ENCODE measurements around the gene SNX13. TPM values are rescaled to one million over a fixed set of nuclear protein-coding genes. Genes with fewer than 3 reads are reported as not detected.
"Not testable (repeated sequence)": the region's sequence is repeated elsewhere in the genome, so short reads cannot be mapped to it uniquely, and the experiment has no call there.

The SNX13 gene
- total RNA-seq, 2 donors from 2014 or later, result 32.2 to 34.2 TPM

- peaks cover 21 to 44% of the 10 kb centered on the region in 2 donors for H3K4me1 Mint-ChIP-seq (ENCODE audit: low read depth in 2 of 2)
- no peaks in the 10 kb centered on the region for H3K27me3 Mint-ChIP-seq
- DNase-seq (ENCODE audit: low spot score), result no peak
- H3K27ac Mint-ChIP-seq, result no peak overlapping the region
- H3K9me3 Mint-ChIP-seq, result peaks cover 4% of the 10 kb centered on the region
- ATAC-seq, result no peak
- no peak overlapping the region for H3K4me3 Mint-ChIP-seq
- H3K36me3 Mint-ChIP-seq, result peaks cover 34% of the 10 kb centered on the region
These were observed 95.1 kb downstream of the SNX13 start for GRCh38 chr7:17845197-17845547.

GRCh38 chr7:17844514-17845196 is 95.6 kb downstream of the SNX13 start:
- DNase-seq (ENCODE audit: low spot score) (no peak), ATAC-seq (no peak)
- H3K9me3 Mint-ChIP-seq, result peaks cover 4% of the 10 kb centered on the region
- H3K27me3 Mint-ChIP-seq, result no peaks in the 10 kb centered on the region
- peaks cover 36% of the 10 kb centered on the region for H3K36me3 Mint-ChIP-seq
- H3K27ac Mint-ChIP-seq, result no peak overlapping the region
- H3K4me1 Mint-ChIP-seq (ENCODE audit: low read depth in 2 of 2), result peaks cover 21 to 43% of the 10 kb centered on the region in 2 donors
- no peak overlapping the region for H3K4me3 Mint-ChIP-seq

- Mint-ChIP-seq H3K36me3 (peaks cover 33% of the 10 kb centered on the region), H3K27me3 (no peaks in the 10 kb centered on the region), H3K4me1 (ENCODE audit: low read depth in 2 of 2) (peaks cover 21 to 36% of the 10 kb centered on the region in 2 donors), H3K9me3 (peaks cover 4% of the 10 kb centered on the region), H3K27ac (peak overlapping the region in 1 of 2 donors; percentile 11), H3K4me3 (no peak overlapping the region)
- no peak for ATAC-seq
- no peak for DNase-seq (ENCODE audit: low spot score)
These were observed 96.3 kb downstream of the SNX13 start for GRCh38 chr7:17844022-17844421.

GRCh38 chr7:17843041-17843440 is 97.3 kb downstream of the SNX13 start:
- H3K9me3 Mint-ChIP-seq, result peaks cover 4% of the 10 kb centered on the region
- H3K4me3 Mint-ChIP-seq, result peak overlapping the region; percentile 13
- no peak for ATAC-seq
- DNase-seq (ENCODE audit: low spot score), result no peak
- H3K36me3 Mint-ChIP-seq, result peaks cover 29% of the 10 kb centered on the region
- peaks cover 21 to 34% of the 10 kb centered on the region in 2 donors for H3K4me1 Mint-ChIP-seq (ENCODE audit: low read depth in 2 of 2)
- no peaks in the 10 kb centered on the region for H3K27me3 Mint-ChIP-seq
- peak overlapping the region in 1 of 2 donors; percentile 11 for H3K27ac Mint-ChIP-seq

- Mint-ChIP-seq H3K4me1 (ENCODE audit: low read depth in 2 of 2) (no peaks in the 10 kb centered on the region), H3K27me3 (no peaks in the 10 kb centered on the region), H3K36me3 (no peaks in the 10 kb centered on the region), H3K27ac (no peak overlapping the region), H3K9me3 (no peaks in the 10 kb centered on the region), H3K4me3 (peak overlapping the region; percentile 10)
- ATAC-seq (no peak), DNase-seq (ENCODE audit: low spot score) (no peak)
These were observed 107.4 kb downstream of the SNX13 start for GRCh38 chr7:17832820-17833355.

- H3K27ac Mint-ChIP-seq, result no peak overlapping the region
- H3K9me3 Mint-ChIP-seq, result no peaks in the 10 kb centered on the region
- no peak for DNase-seq (ENCODE audit: low spot score)
- H3K4me1 Mint-ChIP-seq (ENCODE audit: low read depth in 2 of 2), result no peaks in the 10 kb centered on the region
- no peaks in the 10 kb centered on the region for H3K36me3 Mint-ChIP-seq
- no peaks in the 10 kb centered on the region for H3K27me3 Mint-ChIP-seq
- H3K4me3 Mint-ChIP-seq, result peak overlapping the region; percentile 10
- ATAC-seq, result peak in 1 of 2 donors; percentile 52
These were observed 108.1 kb downstream of the SNX13 start for GRCh38 chr7:17832242-17832641.

- no peaks in the 10 kb centered on the region for H3K4me1 Mint-ChIP-seq (ENCODE audit: low read depth in 2 of 2)
- H3K36me3 Mint-ChIP-seq, result no peaks in the 10 kb centered on the region
- no peak overlapping the region for H3K4me3 Mint-ChIP-seq
- DNase-seq (ENCODE audit: low spot score) (no peak), ATAC-seq (no peak)
- no peaks in the 10 kb centered on the region for H3K9me3 Mint-ChIP-seq
- H3K27ac Mint-ChIP-seq, result no peak overlapping the region
- no peaks in the 10 kb centered on the region for H3K27me3 Mint-ChIP-seq
These were observed 110.1 kb downstream of the SNX13 start for GRCh38 chr7:17830206-17830605.

- no peaks in the 10 kb centered on the region for H3K27me3 Mint-ChIP-seq
- H3K9me3 Mint-ChIP-seq, result no peaks in the 10 kb centered on the region
- H3K4me3 Mint-ChIP-seq, result no peak overlapping the region
- DNase-seq (ENCODE audit: low spot score) (no peak), ATAC-seq (no peak)
- no peak overlapping the region for H3K27ac Mint-ChIP-seq
- H3K36me3 Mint-ChIP-seq, result no peaks in the 10 kb centered on the region
- H3K4me1 Mint-ChIP-seq (ENCODE audit: low read depth in 2 of 2), result no peaks in the 10 kb centered on the region
These were observed 111.3 kb downstream of the SNX13 start for GRCh38 chr7:17829001-17829400.

- Mint-ChIP-seq H3K4me3 (no peak overlapping the region), H3K36me3 (peaks cover 13% of the 10 kb centered on the region), H3K9me3 (no peaks in the 10 kb centered on the region), H3K27ac (no peak overlapping the region), H3K4me1 (ENCODE audit: low read depth in 2 of 2) (no peaks in the 10 kb centered on the region), H3K27me3 (no peaks in the 10 kb centered on the region)
- ATAC-seq (no peak), DNase-seq (ENCODE audit: low spot score) (no peak)
These were observed 117.6 kb downstream of the SNX13 start for GRCh38 chr7:17822547-17823173.

- no peak for ATAC-seq
- H3K27ac Mint-ChIP-seq, result no peak overlapping the region
- no peak overlapping the region for H3K4me3 Mint-ChIP-seq
- H3K4me1 Mint-ChIP-seq (ENCODE audit: low read depth in 2 of 2), result no peaks in the 10 kb centered on the region
- H3K27me3 Mint-ChIP-seq, result no peaks in the 10 kb centered on the region
- H3K9me3 Mint-ChIP-seq, result peaks cover 3% of the 10 kb centered on the region
- no peak for DNase-seq (ENCODE audit: low spot score)
- H3K36me3 Mint-ChIP-seq, result peaks cover 9% of the 10 kb centered on the region
These were observed 123.4 kb downstream of the SNX13 start for GRCh38 chr7:17816903-17817302.

GRCh38 chr7:17815318-17815717 is 125.0 kb downstream of the SNX13 start:
- Mint-ChIP-seq H3K4me3 (no peak overlapping the region), H3K36me3 (peaks cover 23% of the 10 kb centered on the region), H3K27me3 (no peaks in the 10 kb centered on the region), H3K4me1 (ENCODE audit: low read depth in 2 of 2) (no peaks in the 10 kb centered on the region), H3K9me3 (peaks cover 3% of the 10 kb centered on the region), H3K27ac (no peak overlapping the region)
- no peak for ATAC-seq
- no peak for DNase-seq (ENCODE audit: low spot score)

GRCh38 chr7:17814058-17814457 is 126.2 kb downstream of the SNX13 start:
- H3K4me1 Mint-ChIP-seq (ENCODE audit: low read depth in 2 of 2), result peaks cover 0 to 10% of the 10 kb centered on the region in 2 donors
- H3K36me3 Mint-ChIP-seq, result peaks cover 31% of the 10 kb centered on the region
- peaks cover 3% of the 10 kb centered on the region for H3K9me3 Mint-ChIP-seq
- DNase-seq (ENCODE audit: low spot score) (no peak), ATAC-seq (no peak)
- no peak overlapping the region for H3K27ac Mint-ChIP-seq
- no peak overlapping the region for H3K4me3 Mint-ChIP-seq
- no peaks in the 10 kb centered on the region for H3K27me3 Mint-ChIP-seq

- not testable (repeated sequence) for H3K4me3 Mint-ChIP-seq; ATAC-seq; DNase-seq (ENCODE audit: low spot score); H3K27me3 Mint-ChIP-seq; H3K27ac Mint-ChIP-seq; H3K9me3 Mint-ChIP-seq
- H3K36me3 Mint-ChIP-seq, result peaks cover 31% of the 10 kb centered on the region
- H3K4me1 Mint-ChIP-seq (ENCODE audit: low read depth in 2 of 2), result peaks cover 10 to 24% of the 10 kb centered on the region in 2 donors
These were observed 131.1 kb downstream of the SNX13 start for GRCh38 chr7:17809215-17809614.

- H3K4me1 Mint-ChIP-seq (ENCODE audit: low read depth in 2 of 2), result peaks cover 10 to 24% of the 10 kb centered on the region in 2 donors
- H3K36me3 Mint-ChIP-seq, result peaks cover 26% of the 10 kb centered on the region
- H3K27ac Mint-ChIP-seq, result no peak overlapping the region
- no peak for DNase-seq (ENCODE audit: low spot score)
- H3K4me3 Mint-ChIP-seq, result no peak overlapping the region
- H3K9me3 Mint-ChIP-seq, result no peaks in the 10 kb centered on the region
- no peaks in the 10 kb centered on the region for H3K27me3 Mint-ChIP-seq
- no peak for ATAC-seq
These were observed 133.1 kb downstream of the SNX13 start for GRCh38 chr7:17807242-17807641.

Measured in natural killer cell treated with Interleukin-12 subunit alpha and Interleukin-12 subunit beta and Interleukin-15 and Interleukin-18, amount 100 ng/mL, for 72 hours (primary cell).